H4 (cell line): ENCODE results near the gene CEP152. TPM values are rescaled to one million over a fixed set of nuclear protein-coding genes. Genes with fewer than 3 reads are reported as not detected.
"Not testable (repeated sequence)": the region's sequence is repeated elsewhere in the genome, so short reads cannot be mapped to it uniquely, and the experiment has no call there.

ENCODE experiments used
- DNase-seq: peaks from one replicate; pipeline ENCODE4 v3.0.0-alpha.2; 2015; ENCODE audit warnings: low spot score
- total RNA-seq: library from RNA; depleted of rRNA; stranded (reverse); fragments of >200 nt; shearing (Covaris generic); gene quantifications from 2 replicates; pipeline ENCODE4 v1.2.3, GENCODE V29; 2014

Gene CEP152
- total RNA-seq, 1 experiment from 2014 or later = 9.7 TPM

DNA sequence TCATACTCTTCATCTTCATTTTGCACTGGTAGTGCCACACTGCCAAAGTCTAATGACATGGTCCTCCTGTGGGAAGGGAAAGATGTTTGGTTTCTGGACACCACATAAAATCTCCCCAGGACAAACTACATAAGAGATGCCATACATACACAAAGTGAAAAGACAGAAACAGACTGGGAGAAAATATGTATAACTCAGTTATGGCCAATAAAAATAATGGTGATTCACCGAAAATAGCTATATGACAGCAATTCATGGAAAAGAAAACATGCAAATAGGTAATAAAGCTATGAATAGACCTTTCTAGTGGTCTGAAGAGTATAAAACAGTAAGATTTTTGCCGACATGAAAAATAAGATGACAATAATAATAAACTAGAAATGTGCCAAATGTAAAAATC is 5.3 kb downstream of the CEP152 start:
- no peak for DNase-seq

DNA sequence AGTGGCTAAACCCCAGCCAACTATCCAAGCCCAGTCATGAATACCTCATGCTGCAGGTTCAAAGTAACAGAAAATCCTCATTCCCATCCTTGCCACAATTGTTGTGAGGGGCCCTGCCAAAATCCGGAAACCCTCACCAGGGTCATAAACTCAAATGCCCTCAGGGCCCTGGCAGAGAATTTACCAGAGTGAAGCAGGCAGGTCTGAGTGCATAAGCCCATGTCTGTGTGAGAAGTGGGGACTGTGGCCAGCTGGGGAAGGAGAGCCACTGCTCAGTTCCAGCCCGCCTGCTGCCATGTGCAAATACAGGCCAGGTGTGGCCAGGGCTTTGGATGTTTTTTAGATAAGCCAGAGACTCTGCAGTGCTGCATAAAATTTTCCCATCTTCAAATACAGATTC is 7.0 kb downstream of the CEP152 start:
- DNase-seq = no peak

DNA sequence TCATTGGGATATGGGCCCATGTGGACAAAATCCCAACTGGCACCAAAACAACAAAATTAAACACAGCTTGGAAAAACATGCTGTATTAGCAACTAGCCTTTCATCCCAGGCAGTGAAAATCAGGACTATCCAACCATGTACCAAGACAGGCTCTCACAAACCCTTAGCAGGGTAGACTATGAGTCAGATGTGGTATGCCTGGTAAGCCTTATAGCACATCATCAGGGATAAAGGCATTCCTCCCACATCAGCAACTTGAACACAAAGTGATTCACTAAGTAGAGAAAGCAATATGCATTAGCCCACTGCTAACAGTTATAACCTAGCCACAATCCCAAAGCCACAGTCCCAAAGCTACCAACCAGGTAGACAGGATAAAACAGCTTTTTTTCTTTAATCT is 8.0 kb downstream of the CEP152 start:
- peak; percentile 59 for DNase-seq

DNA sequence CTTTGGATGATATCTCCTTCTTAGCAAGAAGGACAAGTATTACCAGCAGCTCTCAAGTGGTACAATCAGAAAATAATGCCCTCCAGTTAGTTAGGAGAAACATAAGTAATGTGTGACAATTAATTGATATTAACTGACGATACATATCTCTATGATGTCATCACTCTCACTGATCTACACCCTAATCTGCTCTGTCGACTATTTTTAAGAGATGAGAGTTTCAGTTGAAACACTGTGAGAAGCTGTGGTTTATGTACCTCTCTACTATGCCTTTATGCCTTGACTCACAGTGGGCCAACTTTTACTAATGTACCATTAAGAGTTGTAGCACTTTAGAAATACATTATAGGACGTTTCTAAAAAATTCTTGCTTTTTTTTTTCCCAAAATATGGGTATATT is 8.6 kb downstream of the CEP152 start:
- no peak for DNase-seq

DNA sequence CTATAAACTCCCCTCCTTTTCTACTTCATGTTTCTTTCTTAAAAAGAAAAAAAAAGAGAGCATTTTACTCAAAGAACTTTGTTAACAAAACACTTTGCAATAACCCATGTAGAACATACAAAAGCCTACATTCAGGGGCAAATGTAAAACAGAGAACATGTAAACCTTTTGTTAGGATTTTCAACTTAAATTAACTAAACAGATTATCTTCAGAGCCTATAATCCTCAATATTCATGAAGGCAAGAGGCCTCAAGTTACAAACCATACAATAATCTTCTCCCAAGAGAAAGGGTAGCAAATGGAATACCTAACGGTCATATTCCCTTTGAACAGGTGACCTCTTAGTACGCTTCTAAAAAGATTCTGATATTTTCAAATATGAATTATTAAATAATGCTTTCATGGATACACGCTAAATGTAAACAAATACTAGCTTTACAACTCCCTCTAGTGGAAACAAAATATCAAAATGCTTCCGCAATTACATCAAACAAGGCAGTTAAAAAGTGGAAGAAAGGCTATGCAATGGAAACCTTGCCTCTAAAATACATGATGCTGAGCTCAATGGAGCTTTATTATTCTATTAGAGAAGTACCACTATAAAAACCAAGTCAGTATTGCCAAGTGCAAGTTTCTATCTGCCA is 9.9 kb downstream of the CEP152 start:
- DNase-seq = no peak

DNA sequence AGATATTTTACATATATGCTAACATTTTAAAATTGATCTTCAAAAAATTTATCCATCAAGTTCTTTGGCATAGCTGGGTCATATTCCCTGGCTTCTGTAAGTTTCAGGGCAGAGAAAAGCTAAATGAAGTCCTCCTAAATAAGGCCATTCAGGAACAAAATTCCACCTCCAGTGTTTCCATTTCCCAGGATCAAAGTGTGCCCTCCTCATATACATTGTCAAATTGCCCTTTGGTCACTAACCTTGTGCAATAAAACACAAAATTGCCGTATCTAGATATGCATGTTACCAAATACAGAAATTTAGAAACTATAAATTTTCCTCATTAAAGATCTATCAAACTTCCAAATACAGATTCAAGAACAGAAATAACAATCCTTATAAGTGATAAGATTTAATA is 10.6 kb downstream of the CEP152 start:
- no peak for DNase-seq

DNA sequence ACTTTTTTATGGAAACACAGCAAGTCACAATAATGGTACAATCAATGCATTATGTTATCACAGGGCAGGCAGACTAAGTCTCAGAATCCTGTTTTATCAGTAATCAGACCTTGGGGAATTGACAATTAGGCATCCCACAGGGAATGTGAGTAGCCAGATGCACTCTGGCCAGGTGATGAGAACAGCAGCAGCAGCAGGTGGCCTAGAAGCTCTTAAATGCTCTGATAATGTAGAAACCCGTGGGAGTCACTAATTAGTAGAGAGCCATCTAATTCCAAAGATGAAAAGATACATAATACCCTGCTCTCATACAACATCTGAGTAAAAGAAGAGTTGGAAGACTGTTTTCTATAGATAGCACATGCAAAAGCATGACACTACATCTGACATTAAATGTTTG is 12.6 kb downstream of the CEP152 start:
- DNase-seq = no peak

DNA sequence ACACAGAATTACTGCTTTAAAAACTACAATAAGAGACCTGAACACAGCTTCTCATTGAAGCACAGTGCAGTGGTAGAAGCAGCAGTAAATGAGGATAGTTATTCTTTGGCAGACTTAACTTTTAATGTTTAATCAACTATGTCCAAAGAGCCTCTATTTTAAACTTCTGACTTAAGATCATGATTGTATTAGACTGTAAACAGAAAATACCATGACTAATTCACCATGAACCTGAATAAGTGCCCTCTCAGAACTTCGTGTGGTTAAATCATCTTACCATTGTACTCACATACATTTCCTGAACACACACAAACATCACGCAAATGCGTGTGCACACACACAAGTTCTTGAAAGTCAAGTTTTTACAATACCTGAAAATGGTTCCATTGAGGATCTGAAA is 13.9 kb downstream of the CEP152 start:
- DNase-seq = peak; percentile 44

DNA sequence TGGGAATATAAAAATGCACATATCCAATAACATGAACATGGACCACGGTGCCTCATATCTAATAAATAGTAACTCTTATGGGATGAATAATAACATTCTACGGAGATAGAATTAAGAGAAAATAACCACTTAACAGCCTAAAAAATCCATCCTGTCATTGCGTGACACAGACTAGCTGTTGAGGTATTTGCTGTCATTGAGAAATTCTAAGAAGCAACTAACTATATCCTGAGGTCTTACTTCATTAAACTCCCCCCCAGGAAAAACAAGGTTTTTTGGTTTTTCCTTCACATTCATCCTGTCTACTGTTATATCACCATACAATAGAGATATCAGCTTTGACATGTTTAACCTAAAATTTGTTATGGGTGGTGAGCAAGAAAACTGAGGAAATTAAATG is 14.3 kb downstream of the CEP152 start:
- DNase-seq = no peak

DNA sequence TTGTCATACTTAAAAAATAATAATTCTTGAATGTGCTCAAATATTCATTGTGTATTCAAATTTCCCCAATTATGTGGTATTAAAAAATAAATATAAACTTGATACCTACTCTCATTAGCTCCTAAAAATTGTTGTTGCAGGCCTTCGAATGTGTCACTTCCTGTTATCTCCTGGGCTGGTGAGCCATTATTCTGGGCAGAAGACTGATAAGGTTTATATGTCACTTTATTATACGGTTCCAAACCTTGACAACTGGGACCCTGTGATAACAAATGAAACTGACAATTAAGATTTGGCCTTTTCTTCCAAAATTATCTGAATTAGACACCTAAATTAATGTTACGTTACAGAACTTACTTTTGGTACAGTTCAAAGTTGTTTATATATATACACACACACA is 15.0 kb downstream of the CEP152 start:
- DNase-seq = no peak

DNA sequence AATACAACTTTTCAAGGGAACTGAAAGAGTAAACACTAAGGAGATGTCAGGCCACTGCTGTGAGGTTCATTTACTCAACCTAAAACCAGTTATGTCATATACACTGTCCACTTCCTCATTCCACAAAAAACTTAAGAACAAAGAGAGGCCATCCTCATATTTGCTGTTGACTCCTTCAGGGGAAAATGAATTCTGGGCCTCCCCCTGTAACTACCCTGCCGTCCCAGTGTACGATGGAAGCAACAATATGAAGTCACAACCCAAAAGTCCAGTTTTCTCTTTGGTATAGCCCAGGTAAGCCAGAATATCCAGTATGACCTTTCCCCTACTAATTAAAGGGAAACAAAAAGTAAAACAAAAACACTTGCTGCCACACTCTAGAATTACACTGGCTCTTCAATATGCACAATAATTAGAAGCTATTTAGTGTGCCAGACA is 16.2 kb downstream of the CEP152 start:
- DNase-seq = peak; percentile 15

DNA sequence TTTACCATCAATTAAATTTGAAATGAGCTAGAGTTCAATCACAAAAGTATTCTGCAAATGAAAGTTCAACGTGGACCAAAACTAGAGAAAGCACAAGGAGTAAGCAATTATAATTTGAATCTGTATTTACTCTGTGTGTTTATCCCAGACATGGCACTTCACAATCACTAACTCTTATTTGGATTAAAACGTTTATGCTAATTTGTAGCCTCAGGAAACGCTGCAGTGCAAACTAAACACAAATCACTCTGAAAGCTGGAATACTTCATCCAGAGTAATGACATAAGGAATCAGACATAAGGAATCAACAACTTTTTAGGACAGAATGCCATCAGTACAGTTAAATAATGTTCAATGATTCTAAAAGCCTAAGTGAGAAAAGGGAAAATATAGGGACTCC is 18.5 kb downstream of the CEP152 start:
- no peak for DNase-seq

DNA sequence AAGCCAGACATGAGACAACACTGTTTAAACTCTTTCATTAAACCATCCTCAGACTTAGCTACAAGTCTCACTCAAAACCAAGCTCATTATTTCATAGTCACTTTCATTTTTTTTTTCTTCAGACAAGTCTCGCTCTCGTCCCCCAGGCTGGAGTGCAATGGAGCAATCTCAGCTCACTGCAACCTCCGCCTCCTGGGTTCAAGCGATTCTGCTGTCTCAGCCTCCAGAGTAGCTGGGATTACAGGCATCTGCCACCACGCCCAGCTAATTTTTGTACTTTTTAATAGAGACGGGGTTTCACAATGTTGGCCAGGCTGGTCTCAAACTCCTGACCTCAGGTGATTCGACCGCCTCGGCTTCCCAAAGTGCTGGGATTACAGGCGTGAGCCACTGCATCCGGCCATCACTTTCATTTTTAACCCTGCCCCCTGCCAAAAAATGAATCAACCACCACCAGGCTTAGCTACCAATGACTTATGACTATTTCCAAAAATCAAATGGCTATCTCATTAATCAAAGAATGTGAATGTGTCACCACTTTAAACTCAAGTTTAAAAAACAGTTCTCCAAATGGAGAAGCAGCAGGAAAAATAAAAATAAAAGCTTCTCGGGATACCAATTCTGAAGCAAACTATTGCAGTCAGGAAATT is 20.3 kb downstream of the CEP152 start:
- DNase-seq = not testable (repeated sequence)

DNA sequence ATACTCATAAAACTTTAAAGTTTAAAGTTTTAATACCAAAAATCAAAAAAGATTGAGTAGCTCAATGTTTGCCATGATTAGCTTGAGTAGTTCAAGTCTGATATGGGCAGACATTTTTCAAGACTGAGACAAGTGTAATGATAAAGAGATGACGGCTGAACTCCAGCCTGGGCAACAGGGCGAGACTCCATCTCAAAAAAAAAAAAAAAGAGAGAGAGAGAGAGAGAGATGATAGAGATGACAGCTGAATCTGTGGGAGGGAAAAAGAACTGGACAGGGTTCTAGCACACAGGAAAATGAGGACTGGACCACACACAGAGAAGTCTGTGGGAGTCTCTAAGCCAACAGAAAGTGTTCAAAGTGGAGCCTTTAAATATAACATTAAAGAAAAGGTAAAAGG is 25.2 kb downstream of the CEP152 start:
- DNase-seq = no peak

DNA sequence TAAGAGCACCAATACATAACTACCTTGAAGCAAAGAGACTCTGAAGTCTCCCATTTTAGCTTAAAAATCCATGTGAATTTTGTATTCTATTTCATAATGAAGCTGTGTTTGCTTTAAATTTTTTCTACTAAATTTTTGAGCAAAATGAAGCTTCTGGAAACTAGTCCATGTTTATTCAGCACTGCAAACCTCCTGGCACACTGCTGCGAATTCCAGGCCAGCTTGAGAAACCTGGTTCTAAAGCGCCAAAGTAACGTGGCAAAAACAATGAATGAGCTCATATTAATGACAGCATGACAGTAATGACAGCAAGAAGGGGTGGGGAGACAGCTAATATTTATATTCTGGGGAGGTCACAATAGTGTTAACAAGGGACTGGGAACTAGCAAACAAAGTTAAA is 25.7 kb downstream of the CEP152 start:
- DNase-seq = no peak

DNA sequence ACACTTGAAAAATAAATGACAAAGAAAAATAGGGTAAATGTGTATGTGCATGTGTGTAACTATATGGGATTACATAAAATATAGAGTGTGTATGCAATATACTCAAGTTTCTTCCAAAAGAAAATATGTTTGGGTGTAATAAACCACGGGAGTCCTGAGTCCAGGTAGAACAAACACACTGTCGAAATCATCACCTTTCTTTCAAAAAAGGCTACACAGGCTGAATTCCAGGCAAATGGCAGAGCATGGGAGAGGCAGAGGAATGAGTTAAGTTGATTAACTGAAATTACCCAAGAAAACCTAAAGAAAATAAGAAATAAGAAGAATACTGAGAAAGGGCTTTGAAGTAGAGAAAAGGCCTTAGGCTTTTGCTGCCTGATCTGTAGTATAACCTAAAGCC is 26.1 kb downstream of the CEP152 start:
- no peak for DNase-seq

DNA sequence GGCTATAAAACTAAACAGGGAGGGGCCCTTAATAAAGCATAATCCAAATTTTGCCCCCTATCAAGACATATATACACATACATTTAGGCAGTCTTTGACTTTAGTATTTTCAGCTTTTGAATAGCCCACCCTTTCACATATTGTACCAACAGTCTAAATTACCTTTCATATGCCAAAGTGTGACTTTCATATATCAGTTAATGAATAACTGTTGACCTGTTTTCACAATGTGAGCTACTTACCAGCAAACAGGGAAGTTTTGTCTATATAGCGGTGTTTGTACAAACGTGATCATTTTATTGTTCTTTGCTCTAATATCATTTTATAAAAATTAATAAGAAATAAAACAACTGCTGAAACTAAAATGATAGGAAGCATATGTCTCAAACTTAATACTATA is 28.0 kb downstream of the CEP152 start:
- no peak for DNase-seq

DNA sequence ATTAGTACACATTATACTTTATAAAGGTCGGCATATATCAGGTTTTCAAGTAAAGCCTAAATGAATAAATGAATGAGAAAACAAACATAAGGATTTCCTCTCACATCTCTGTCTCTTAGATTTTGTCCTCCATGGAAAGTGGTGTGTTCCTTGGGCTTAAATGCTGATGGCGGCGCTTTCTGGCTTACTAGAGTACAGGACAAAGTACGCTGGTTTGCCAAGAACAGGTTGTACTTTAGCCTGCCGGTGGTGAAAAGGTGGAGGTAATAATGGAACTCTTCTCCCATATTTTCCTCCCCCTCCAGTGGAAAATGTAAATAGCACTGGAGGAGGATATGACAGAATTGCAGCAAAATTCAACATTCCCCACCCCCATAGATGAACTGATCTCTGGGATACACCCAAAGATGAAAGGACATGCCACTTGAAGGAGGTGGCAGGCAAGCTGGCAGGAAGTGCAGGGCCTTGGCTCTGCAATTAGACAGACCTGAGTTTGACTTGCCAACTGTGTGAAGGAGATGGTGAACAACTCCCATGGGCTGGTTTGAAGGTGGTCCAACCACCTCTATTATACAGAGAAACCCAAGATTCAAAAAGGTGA is 29.3 kb downstream of the CEP152 start:
- no peak for DNase-seq

DNA sequence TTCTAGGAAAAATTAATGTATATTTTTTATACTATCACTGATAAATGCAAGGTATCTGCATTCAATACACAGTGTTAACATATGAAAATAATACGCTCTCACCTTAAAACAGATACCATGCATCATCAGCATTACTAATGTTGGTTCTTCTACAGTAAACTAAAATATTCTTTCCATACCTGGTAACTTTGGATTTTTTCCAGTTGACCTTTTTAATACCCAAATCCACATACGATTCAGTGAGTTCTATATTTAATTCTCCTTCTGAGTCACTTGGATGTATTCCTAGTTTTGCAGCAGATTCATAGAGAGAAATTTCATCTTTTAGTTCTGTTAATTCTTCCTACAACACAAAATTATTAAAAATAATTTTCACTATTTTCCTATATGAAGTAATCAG is 29.9 kb downstream of the CEP152 start:
- DNase-seq = no peak

DNA sequence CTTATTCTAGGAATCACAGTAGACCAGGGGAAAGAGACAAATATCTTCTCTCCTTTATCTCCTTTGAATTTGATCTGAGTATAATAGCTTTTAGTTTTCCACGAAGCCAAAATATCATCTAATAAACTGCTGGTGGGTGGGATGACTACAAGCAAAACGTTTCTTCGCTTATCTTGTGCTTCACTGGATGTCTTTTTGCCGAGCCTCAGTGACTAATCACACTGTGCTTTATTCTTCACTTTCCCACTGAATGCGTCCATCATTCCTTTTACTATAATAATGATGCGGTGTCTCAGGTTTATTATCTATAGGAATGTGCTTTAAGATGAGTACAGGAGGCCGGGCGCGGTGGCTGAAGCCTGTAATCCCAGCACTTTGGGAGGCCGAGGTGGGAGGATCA is 32.5 kb downstream of the CEP152 start:
- no peak for DNase-seq

DNA sequence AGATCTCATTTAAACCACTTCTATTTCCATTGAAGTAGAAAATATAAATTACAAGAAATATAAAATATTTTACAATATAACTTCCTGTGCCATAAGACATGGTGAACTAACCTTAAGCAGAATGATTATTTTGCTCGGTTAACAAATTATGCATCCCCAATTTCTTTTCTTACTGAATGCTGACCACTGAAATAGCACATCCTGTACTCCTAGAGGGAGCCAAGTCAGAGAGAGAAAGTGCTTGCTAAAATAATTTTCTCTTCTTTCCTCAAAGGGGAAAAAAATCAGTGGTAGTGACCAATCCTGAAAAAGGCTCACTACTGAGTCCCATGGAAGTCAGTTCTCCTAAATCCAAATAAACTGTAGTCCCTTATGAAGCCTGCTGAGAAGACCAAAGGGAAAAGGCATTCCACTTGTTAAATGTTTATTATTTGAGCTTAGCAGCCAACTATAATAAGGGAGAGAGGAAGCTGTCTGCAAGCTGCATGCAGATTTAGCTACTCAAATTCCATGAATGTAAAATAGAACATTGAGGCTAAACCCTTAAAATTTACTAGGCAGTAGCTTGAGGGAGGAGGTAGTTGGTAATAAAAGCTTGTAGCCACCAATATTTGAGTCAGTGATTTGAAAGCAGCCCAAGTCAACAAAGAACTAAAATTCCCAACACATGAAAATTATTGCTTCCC is 33.1 kb downstream of the CEP152 start:
- no peak for DNase-seq

DNA sequence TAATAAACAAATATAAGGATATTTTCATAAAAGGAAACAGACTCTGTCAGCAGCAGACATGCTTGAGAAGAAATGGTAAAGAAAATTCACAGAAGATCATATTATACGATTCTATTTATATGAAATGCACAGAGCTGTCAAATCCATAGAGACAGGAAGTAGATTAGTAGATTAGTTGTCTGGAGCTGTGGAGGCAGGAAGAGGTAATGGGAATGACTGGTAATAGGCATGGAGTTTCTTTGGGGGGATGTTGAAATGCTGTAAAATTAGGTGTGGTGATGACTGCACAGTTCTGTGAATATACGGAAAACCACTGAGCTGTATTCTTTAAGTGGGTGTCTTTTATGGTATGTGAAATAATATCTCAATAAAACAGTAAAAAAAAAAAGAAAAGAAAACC is 35.3 kb downstream of the CEP152 start:
- DNase-seq = no peak

DNA sequence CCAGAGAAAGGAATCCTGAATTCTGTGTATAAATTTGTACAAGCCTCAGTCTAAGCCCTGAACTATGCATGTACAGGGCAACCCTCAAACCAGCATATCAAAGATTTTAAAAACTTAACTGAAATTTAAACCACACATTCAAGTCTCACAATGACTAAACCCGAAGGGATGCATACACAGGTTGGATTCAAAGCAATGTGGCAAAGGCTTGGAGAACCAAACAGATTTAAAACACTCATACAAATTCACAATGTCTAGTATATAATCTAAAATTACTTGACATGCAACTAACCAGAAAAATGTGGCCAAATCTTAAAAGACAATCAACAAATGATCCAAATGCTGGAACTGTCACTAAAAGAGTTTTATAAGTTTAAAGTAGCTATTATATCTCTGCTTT is 36.4 kb downstream of the CEP152 start:
- DNase-seq = no peak
